ENCODE results near the gene WFIKKN2.

The WFIKKN2 gene

DNA sequence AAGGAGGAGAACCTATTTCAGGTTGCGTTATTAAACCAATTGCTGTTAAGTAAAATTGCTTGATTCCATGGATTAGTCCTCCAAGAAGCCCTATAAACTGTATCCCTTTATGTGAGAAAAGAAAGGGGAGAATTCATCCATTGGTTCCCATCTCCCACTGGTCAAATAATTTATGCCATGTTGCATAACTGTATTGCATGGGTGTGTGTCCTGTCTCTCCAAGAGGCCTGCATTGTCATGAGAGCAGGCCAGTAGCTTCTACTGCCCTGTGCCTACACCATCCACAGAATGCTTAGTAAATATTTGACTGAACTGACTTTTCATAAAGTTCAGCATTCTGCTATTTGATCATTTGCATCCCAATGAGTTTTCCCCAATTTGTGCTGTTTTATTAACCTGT, 42.5 kb downstream of the WFIKKN2 start:
- DNase-seq = no peak

DNA sequence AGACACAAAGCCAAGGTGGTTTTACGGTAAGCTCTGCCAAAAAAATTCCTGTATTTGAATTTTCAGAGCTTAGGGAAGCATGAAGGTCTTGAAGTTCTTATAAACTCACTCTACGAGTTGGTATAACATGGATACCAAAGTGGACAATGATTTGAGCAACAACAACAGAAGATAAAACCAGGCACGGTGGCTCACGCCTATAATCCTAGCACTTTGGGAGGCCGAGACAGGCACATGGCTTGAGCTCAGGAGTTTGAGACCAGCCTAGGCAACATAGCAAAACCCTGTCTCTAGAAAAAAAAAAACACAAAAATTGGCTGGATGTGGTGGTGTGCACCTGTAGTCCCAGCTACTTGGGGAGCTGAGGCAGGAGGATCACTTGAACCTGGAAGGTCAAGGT, 43.7 kb downstream of the WFIKKN2 start:
- DNase-seq = no peak

DNA sequence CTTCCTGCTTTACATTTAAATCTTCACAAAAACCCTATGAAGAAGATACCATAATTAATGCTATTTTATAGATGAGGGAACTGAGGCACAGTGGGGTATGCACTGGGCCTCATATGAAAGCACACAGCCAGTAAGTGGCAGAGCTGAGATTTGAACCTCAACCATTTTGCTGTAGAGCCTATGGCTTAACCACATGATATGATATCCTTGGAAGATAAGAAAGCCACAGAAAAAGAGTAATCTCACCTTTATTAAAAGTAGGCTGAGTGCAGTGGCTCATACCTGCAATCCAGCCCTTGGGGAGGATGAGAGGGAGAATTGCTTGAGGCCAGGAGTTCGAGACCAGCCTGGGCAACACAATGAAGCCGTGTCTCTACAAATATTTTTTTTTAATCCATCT, 45.8 kb downstream of the WFIKKN2 start:
- DNase-seq = no peak

DNA sequence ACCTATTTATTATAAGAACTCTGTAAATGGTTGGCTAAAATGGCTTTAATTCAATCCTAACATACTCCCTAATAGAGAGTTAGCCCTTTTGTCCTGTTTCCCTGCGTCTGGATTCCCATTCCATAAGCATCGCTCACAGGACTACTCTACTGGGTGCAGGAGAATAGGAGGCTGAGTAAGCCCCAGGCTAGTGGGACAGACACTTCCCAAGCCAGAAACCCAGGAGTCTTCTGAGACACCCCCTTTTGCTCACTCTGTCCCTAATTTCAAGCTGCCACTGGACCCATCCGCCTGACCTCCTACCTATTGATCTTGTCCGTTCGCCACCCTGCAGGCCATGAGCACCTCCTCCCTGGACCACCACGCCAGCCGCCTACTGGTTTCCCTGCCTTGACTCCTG, 47.5 kb downstream of the WFIKKN2 start:
- no peak for DNase-seq

DNA sequence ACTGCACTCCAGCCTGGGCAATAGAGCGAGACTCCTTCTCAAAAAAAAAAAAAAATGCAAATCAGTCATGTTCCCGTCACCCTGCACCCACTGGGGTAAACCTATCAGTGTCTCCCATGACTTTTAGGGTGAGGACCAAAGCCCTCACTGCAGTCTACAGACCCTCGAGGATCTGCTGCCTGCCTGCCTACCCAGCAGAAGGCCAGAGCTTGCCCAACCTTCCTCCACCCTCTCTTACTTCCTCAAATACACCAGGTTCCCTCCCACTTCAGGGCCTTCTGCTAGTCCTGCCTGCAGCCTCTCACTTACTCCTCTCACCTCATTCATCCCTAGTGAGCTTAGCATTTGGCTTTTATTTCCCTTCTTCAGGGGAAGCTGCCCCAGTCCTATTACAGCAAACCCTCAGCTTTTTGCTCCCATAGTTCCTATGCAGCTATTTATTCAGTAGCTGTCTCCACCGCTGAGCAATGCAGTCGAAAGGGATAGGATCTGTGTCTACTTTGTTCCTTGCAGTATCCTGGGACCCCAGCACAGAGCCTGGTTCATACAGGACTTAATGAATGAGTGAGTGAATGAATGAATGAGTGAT, 48.6 kb downstream of the WFIKKN2 start:
- DNase-seq = peak; percentile 81

DNA sequence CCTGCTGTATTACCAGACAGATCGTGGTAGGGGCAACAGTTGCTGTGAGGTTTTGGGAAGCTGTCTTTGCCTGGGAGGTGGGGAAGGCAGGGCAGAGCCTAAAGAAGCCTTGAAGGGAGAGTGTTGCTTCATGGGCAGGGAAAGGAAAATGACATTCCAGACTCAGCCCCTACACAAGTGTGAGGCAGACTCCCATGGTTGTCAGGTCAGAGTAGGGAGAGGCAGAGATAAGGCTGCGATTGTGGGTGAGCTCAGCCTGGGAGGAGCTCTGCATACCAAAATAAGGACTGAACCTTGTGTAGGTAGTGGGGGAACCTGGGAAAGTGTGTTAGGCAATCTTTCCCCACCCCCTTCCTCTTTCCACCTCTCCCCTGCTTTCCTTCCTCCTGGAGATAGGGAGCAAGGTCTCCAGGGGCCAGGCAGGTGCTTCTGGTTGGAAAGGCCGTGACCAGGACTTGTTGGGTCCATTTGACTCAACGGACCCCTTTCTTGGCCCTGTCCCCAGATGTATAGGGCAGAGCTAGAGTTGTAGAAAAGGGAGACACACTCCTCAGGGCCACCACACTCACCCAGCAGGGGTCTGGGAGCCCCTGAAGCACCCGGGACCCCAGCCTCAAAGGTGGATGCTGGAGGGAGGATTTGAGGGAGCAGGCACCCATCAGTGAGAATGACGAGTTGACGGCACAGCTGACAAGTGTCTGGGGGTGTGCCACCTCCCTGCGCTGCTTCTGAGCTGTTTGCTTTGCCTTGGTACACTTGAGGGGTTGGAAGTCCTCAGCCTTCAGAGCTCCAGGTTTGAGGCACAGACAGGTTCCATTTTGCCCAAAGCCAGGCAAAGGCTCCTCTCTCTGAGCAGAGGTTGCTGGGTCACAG, 49.3 kb downstream of the WFIKKN2 start:
- no peak for DNase-seq

DNA sequence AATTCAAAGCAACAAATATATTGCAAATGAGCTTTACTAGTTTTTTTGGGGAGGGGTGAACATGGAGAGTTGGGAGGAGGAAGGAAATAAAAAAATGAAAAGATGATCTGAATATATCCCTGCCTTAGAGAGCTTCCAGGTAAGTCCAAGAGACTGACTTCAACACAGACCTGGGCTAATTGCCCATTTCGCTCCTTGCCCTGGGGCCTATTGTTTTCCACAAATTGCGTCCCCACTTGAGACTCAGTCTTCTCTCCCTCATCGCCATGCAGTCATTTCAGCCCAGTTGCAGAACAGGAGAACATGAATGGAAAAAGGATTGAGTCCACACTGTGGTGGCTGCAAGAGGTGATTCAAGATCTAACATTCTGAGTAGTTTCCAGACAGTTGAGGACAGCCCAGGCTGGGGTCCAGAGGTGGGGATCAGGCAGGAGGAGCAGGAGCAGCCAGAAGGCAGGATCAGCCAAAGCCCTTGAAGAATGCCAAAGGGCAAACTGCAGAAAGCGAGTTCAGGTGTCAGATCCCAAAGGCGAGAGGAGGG, 52.4 kb downstream of the WFIKKN2 start:
- DNase-seq = no peak

DNA sequence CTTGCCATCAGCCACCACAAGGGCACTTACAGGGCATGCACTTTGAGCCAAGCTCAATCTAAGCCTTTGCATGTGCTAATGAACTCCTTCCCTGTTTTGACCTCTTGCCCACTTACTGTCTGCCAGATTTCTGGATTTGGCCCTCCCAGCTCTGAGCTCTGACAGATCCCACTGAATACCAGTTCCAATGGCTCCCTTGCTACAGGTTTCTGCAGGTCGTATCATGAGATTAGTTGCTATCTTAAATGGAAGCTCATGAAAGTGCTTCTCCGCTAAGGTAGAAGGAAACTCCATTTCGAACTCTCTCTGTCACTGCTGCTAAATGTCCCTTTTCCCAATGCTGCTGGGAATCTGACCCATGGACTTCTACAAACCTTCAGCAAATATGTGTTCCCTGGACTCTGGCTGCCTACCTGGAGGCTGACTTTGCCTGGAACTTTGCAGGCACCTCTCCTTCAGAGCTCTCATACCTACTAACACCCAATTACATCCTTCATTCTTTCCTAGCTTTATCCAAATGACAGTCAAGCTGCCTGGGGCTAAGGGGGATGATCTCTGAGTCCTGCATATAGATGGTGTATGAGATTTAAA, 54.2 kb downstream of the WFIKKN2 start:
- no peak for DNase-seq

DNA sequence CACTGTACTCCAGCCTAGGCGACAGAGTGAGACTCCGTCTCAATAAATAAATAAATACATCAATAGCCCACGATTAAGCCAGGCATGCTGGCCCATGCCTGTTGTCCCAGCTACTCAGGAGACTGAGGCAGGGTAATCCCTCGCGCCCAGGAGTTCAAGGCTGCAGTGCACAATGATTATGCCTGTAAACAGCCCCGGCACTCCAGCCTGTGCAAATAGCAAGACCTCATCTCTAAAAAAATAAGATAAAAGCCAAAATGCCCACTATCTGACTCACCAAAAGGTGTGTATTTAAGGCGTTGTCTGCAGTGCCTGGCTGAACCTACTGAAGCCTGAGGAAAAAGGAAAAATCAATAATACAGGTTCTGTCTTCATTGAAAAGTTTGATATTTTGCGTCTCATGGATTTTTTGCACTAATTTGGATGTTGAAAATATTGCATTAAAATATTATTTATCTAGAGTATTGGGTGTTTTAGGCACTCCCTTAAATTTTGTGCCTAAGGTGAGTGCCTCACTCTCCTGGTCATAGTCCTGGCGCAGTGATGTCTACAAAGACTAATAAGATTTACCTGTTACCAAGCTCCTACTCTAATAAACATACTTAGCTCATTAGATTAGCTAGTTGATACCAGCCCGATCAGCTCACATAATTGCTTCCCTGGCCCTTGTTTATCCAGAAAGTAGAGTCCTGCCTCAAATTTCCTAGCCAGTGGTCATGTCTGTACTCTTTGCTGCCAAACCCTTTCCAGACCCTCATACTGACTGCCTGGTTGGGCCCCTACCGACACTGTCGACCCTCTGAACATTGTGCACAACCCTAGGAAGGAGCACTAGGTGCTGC, 55.5 kb downstream of the WFIKKN2 start:
- DNase-seq = no peak

DNA sequence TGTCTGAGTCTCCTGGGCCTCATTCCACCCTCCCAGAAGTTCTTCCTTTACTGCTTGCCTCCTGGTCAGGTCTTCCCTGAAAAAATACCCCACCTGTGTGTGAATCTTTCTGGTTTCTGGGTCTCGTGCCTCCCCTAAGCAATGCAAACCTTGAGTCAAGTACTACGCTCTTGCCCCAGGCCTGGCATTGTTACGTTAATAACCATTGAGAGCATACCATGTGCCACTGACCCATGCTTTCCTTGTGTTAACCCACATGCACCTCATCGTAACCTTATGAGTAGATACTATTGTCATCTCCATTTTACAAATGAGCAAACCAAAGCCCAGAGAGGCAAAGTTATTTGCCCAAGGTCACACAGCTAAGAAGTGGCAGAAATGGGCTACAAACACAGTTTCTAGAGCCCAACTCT, 56.2 kb downstream of the WFIKKN2 start:
- no peak for DNase-seq
